NCI-H1436 (cell line): ENCODE measurements around the gene BPGM.
A peak's percentile ranks its signal among the peaks of the same experiment; 100 is the strongest.

ENCODE experiments used
- DNase-seq: peaks from one replicate; lab custom pipeline; 2025; lab: John Stamatoyannopoulos, UW

BPGM gene

DNA sequence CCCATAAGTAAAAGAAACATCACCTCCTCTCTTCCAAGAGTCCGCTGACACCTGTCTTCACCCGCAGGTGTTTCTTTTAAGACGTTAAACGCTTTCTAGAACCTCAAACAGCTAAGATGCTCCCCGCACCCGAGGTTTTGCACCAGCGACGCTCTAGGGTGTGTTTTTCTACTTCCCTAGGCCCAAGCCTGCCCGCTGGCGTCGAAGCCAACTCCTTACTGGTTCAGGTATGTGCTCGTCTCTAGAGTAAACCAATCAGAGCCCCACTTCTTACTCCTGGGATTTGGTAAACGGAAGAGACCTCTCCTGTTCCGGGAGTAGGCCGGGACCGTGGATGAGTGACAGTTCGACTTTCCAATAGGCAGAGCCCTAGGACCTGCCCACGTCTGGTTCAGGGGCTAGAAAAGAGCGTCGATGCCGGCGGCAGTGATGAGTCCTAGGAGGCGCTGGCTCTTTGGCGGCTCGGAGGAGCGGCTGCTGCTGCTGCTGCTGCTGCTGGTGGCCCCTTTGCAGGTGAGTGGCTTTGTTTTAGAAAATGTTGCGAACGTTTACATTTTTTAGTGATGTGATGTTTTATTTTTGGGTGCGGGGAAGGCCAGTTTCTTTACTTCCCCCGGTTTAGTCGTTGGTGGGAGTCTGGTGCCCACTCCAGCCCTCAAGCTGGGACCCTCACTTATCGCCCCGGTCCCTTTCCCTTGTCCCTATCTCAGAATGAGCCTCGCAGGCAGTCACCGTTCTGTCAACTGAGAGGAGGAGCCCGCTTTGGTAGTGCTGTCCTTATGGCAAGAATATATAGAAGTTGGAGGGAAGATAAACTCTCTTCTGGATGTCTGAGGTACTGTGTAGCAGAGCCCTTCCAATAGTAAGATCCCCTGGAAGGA lies at the start of gene BPGM:
Gene BPGM (plus strand): TSS at position 429 of the 881 bp plus-strand sequence. CDS start 14,655 bp downstream, outside the sequence.
- DNase-seq = peak; percentile 99

DNA sequence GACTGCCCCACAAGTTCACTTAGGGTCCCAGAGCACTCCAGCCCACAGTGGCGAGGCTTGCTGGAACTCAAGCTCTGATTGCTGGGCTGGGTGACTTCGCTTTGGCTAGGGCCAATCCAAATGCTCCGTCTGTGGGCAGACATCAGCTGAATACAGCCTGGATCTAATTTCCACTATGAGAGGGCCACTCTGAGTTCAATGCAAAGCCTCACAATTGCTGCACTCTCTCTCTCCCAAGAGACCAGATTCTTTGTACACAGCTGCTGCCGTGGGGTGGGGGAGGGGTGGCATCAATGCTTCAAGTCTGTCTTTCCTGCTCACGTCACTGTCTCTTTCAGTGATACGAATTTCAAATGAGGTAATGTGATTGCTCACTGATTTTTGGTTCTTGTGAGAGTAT lies 47.3 kb upstream of the BPGM start:
- peak; percentile 51 for DNase-seq

- DNase-seq = no peak
Observed at GRCh38 chr7:134601459-134601858, 45.2 kb upstream of the BPGM start.

- DNase-seq = no peak
Observed at GRCh38 chr7:134602881-134603451, 43.7 kb upstream of the BPGM start.

- DNase-seq = peak; percentile 39
Observed at GRCh38 chr7:134605978-134606923, 40.4 kb upstream of the BPGM start.

- DNase-seq = no peak
Observed at GRCh38 chr7:134611611-134612151, 35.0 kb upstream of the BPGM start.

DNA sequence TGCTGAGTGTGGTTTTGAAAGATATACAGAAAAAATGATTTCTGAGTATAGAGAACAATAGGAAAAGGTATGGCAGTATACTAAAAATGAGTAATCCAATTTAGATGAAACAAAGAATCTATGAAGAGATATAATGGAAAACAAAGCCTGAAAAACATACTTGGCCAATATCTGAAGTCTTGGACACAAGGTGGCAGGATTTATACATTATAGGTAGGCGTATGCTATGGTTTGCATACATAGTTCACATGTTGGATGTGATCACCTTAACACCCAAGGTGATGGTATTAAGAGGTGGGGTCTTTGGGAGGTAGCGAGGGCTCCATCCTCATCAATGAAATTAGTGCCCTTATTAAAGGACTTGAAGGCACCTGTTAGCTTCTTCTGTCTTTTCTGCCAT lies 34.5 kb upstream of the BPGM start:
- no peak for DNase-seq

DNA sequence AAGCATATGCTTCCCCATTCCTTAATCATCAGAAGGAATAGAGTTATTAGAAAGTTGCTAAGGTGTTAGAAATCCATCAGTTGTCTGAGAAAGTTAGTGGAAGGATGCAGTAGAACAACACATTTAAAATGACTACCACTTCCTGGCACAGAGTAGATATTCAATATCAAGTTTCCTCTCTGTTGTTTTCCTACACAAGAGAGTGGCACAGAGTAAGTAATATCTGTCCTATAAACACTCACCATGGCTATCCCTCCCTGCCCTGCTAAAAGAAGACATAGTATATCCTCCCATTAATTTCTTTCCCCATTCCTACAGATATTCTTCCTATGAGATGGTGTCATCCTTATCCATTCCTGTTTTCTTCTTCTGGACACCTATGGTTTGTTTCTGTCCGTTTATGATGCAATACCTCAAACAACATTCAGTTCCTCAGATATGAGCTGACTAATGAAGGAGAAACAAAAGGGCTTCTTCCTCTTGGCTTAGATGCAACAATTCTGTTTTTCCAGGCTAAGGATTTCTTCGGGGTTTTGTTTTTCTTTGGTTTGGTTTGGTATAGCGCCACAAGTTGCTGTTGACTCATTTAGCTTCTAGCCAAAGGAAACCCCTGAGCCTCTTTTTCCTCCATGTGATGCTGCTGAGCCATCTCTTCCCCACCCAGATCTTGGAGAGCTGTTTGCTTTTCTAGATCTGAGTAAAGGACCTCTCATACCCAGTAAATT lies 32.9 kb upstream of the BPGM start:
- DNase-seq = no peak

GRCh38 chr7:134616611-134617010 lies 30.0 kb upstream of the BPGM start:
- no peak for DNase-seq

GRCh38 chr7:134618756-134619530 lies 27.7 kb upstream of the BPGM start:
- no peak for DNase-seq

GRCh38 chr7:134619627-134620331 lies 26.9 kb upstream of the BPGM start:
- DNase-seq = no peak

DNA sequence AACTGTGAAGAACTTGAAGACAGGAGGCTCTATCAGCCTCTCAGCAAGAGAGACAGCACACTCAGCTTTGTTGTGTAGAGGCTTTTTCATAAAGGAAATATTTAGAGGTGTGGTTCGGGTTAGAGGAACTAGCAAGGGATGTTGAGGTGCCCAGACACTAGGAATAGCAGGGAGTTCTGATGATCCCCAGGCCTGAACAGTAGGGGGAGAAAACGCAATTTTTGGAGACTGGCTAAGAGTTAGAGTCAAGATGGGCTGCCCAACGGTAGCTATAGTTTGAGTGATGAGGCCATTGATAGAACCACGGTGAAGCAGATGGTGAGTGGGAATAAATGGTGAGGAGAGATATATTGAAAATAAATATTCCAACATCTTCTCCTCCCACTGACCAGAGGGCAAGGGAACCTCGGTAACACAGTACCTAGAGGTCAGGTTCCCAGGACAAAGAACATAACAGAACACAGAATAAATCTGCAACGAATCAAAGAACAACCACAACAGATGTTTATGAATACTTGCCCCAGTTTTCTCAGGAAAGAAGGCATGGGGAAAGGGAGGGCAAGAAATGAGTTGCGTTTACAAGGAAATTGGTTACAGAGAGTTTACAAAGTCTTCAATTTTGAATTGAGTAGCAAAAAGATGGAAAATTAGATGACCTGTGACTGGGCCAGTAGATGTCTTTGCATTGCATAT lies 24.2 kb upstream of the BPGM start:
- DNase-seq = no peak

DNA sequence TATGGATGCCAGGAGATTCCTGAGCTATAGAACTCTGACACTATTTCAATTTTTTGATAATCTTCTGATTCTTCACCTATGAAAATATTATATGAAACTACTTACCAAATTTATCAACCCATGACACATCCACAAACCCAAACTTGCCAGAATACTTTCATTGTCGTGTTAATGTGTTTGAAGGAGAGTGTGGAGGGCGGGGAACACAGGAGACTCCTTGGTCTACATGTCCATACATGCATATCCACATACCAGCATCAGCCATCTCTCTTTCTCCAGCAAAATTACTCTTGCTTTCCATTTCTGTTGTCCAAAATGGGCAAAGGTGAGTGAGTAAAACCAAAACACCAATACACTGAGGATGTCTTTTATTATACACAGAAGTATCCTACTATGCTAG lies 23.5 kb upstream of the BPGM start:
- no peak for DNase-seq

GRCh38 chr7:134625550-134625949 lies 21.1 kb upstream of the BPGM start:
- no peak for DNase-seq

DNA sequence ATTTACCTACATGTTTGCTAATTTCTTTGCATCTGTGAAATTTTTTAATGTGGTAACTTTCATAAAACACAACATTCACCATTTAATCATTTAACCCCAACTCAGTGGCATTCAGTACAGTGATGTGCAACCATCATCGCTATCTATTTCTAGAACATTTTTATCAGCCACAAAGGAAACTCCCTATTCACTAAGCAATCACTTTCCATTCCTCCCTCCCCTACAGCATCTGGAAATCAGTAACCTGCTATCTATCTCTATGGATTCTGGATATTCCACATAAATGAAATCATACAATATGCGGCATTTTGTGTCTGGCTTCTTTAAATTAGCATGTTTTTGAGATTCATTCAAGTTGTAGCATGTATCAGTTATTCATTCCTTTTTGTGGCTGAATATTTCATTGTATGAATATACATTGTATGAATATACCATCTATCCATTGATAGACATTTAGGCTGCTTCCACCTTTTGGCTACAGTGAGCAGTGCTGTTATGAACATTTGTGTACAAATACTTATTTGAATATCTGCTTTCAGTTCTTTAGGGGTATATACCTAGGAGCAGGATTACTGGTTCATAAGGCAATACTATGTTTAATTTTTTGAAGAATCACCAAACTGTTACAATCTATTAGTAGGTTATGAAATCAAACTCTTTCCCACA lies 19.4 kb upstream of the BPGM start:
- DNase-seq = no peak

GRCh38 chr7:134627775-134628153 lies 18.9 kb upstream of the BPGM start:
- DNase-seq = no peak

DNA sequence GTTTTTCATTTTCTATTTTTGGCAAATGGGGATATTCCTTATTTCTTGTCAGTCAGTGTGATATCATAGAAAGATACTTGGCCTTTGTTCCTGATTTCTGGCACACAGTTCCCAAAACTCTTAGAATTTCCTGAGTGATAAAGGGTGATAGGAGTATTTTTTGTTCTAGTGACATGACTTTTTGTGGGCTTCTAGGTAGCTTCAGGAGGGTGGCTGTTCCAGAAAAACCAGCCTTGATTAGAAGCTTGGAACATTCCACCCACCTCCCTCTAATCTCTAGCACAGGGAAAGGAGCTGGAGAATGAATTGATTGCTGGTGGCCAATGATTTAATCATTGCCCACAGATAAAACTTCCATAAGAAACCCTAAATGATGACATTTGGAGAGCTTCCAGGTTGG lies 17.2 kb upstream of the BPGM start:
- DNase-seq = no peak

DNA sequence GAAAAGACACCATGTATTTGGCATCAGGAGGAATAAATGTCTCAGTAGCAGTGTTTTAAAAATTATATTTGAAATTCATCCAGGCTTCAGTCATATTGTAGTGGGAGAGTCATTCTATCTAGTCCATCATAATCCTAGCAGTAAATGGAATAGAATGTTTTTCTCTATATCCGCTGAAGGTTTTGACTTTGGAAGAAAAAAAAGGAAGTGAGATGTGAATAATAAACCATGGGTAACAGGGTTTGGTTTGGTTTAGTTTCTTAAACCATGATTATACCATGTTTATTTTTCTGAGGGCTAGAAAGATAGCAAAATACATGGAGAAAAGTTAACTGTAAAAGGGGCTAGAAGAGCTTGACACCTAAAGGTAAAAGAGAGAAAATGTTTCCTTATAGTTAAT lies 16.4 kb upstream of the BPGM start:
- DNase-seq = no peak

DNA sequence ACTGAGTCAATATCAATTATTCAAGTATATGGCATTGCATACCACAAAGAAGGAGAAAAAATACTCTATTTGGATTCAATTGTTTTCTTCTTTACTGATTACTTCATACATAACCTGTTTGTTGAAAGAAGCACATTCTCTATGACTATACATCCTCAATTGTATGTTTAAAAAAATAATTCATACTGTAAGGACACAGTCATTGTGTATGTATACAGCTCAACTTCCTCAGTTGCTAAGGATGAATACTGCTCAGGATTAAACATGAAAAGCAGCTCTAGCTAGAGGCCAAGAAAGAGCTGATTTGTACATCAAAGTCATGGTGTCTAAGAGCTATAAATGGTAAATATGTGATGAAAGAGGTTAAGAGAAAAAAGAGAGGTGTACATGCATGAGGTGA lies 15.8 kb upstream of the BPGM start:
- no peak for DNase-seq
